Upper lobe of right lung (tissue), 1 donor: ENCODE results near the gene SLC17A8. TPM values are rescaled to one million over a fixed set of nuclear protein-coding genes. Genes with fewer than 3 reads are reported as not detected.

ENCODE experiments used
- ATAC-seq: fragments of 200-7000 bp; cut with Tn5 transposase; one replicate; pipeline ENCODE4 v1.9.1; 2020; ENCODE audit warnings: mild to moderate bottlenecking, moderate library complexity
- DNase-seq: peaks from one replicate; pipeline ENCODE4 v3.0.0-alpha.2; 2020
- H3K27ac ChIP-seq: fragments of 200-600 bp; one replicate; pipeline ENCODE4 v1.8.0; 2022
- H3K27me3 ChIP-seq: fragments of 200-600 bp; one replicate; pipeline ENCODE4 v1.8.0; 2022; ENCODE audit warnings: mild to moderate bottlenecking
- H3K36me3 ChIP-seq: fragments of 200-600 bp; one replicate; pipeline ENCODE4 v1.8.0; 2022
- H3K4me1 ChIP-seq: fragments of 200-600 bp; one replicate; pipeline ENCODE4 v1.8.0; 2022
- H3K4me3 ChIP-seq: fragments of 200-600 bp; one replicate; pipeline ENCODE4 v1.8.0; 2022; ENCODE audit warnings: mild to moderate bottlenecking
- H3K9me3 ChIP-seq: fragments of 200-600 bp; one replicate; pipeline ENCODE4 v1.8.0; 2022
- CTCF ChIP-seq: fragments of 200-600 bp; IDR thresholded peaks from one replicate; pipeline ENCODE4 v1.8.0; 2022; ENCODE audit warnings: antibody characterized with exemption
- intact Hi-C: fragments of 100-400 bp; cut with DNase I; formaldehyde crosslinking; loops from one replicate; pipeline ENCODE4 v1.11.0; 2022
- total RNA-seq: library from RNA; stranded (reverse); fragmentation: NEBNext Ultra II Directional; extraction: Animal tissue kit (Norgen Biotek cat#: 25700); gene quantifications from one replicate; pipeline ENCODE4 v1.2.1, GENCODE V29; 2021
- donor health status: DM: no; HTN: yes; CAD: no; lungs with severe emphysema.

The SLC17A8 gene
- total RNA-seq, 1 donor from 2014 or later: 0.14 TPM

GRCh38 chr12:100468126-100468525, 111.3 kb downstream of the SLC17A8 start:
- H3K4me1 ChIP-seq: no peaks in the 10 kb centered on the region
- no peaks in the 10 kb centered on the region for H3K27me3 ChIP-seq
- no peaks in the 10 kb centered on the region for H3K9me3 ChIP-seq
- no peak overlapping the region for H3K4me3 ChIP-seq
- no peak for DNase-seq
- H3K27ac ChIP-seq: no peak overlapping the region
- TF ChIP-seq CTCF: no peak
- ATAC-seq: no peak
- no peaks in the 10 kb centered on the region for H3K36me3 ChIP-seq
- intact Hi-C loops: no loop called here

Other genes starting within 250 kb of the SLC17A8 start
- gene BLTP3B, start 214.2 kb upstream of the SLC17A8 start, total RNA-seq: 22.0 TPM
- 25.2 TPM for gene ACTR6, start 156.3 kb upstream of the SLC17A8 start, total RNA-seq
- gene DEPDC4, start 90.0 kb upstream of the SLC17A8 start, total RNA-seq: 0.61 TPM
- gene SCYL2, start 89.9 kb upstream of the SLC17A8 start, total RNA-seq: 40.8 TPM
- gene NR1H4, start 116.8 kb downstream of the SLC17A8 start, total RNA-seq: not detected
- gene GAS2L3, start 216.6 kb downstream of the SLC17A8 start, total RNA-seq: 15.1 TPM